ENCODE data around the gene VSIG2.
"Not testable (repeated sequence)": the region's sequence is repeated elsewhere in the genome, so short reads cannot be mapped to it uniquely, and the experiment has no call there.

Gene VSIG2

GRCh38 chr11:124751741-124752470 lies at the start of gene VSIG2:
Gene VSIG2, minus strand, starts transcription at chr11:124752255. Its CDS starts 118 bp downstream, at chr11:124752137.
- DNase-seq, result no peak

GRCh38 chr11:124801014-124801413 lies 49.0 kb upstream of the VSIG2 start:
- no peak for DNase-seq

- DNase-seq, result peak; percentile 84
Measured at GRCh38 chr11:124800226-124800929, 48.3 kb upstream of the VSIG2 start, which contains the start of gene MSANTD2. Gene MSANTD2, minus strand, starts transcription at chr11:124800406. Its CDS starts 26 bp downstream, at chr11:124800380.

- peak; percentile 77 for DNase-seq
Measured at GRCh38 chr11:124799348-124800225, 47.5 kb upstream of the VSIG2 start.

- DNase-seq, result peak; percentile 77
Measured at GRCh38 chr11:124798991-124799347, 46.9 kb upstream of the VSIG2 start.

- DNase-seq, result no peak
Measured at GRCh38 chr11:124796312-124796711, 44.3 kb upstream of the VSIG2 start.

GRCh38 chr11:124793466-124794278 lies 41.6 kb upstream of the VSIG2 start:
- peak; percentile 74 for DNase-seq

GRCh38 chr11:124791626-124792341 lies 39.7 kb upstream of the VSIG2 start:
- no peak for DNase-seq

- DNase-seq, result no peak
Measured at GRCh38 chr11:124788521-124788920, 36.5 kb upstream of the VSIG2 start.

- no peak for DNase-seq
Measured at GRCh38 chr11:124784051-124784450, 32.0 kb upstream of the VSIG2 start.

- no peak for DNase-seq
Measured at GRCh38 chr11:124783002-124783401, 30.9 kb upstream of the VSIG2 start.

GRCh38 chr11:124779568-124779967 lies 27.5 kb upstream of the VSIG2 start:
- no peak for DNase-seq

- DNase-seq, result no peak
Measured at GRCh38 chr11:124778281-124778680, 26.2 kb upstream of the VSIG2 start.

GRCh38 chr11:124776865-124777645 lies 25.0 kb upstream of the VSIG2 start:
- no peak for DNase-seq

- not testable (repeated sequence) for DNase-seq
Measured at GRCh38 chr11:124770959-124771358, 18.9 kb upstream of the VSIG2 start.

GRCh38 chr11:124769806-124770774 lies 18.0 kb upstream of the VSIG2 start:
- DNase-seq, result no peak

- no peak for DNase-seq
Measured at GRCh38 chr11:124768914-124769313, 16.9 kb upstream of the VSIG2 start.

- DNase-seq, result no peak
Measured at GRCh38 chr11:124766156-124766555, 14.1 kb upstream of the VSIG2 start.

GRCh38 chr11:124763156-124763947 lies 11.3 kb upstream of the VSIG2 start:
- DNase-seq, result peak; percentile 88

Measured in NCI-H526 treated with DMSO at 0.1 percent for 48 hours (cell line).